ENCODE results near the gene CRYBA1. TPM values are rescaled to one million over a fixed set of nuclear protein-coding genes. Genes with fewer than 3 reads are reported as not detected.
"Not testable (repeated sequence)": the region's sequence is repeated elsewhere in the genome, so short reads cannot be mapped to it uniquely, and the experiment has no call there.

The CRYBA1 gene
- total RNA-seq, 4 donors from 2014 or later, result not detected

DNA sequence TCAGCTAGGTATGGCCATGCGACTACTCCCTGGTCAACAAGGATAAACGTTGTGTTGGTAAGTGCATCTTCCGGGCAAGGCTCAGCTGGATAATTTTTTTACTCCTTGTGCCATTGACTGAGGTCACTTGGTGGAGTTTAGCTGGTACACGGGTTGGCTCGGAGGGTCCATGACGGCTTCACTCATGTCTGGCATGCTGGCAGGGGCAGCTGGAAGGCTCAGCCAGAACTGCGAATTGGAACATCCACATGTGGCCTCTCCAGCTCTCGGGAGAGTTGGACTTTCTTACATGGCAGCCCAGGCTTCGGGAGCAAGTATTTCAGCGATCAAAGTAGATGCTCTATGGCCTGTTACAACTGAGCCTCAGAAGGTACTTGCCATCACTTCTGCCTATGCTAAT, 31.5 kb upstream of the CRYBA1 start:
- no peaks in the 10 kb centered on the region for H3K36me3 ChIP-seq
- no peaks in the 10 kb centered on the region for H3K9me3 ChIP-seq
- intact Hi-C loops (cut with DNase I; ENCODE audit: low total_unique reads), result no loop called here
- no peak for DNase-seq
- no peaks in the 10 kb centered on the region for H3K27me3 ChIP-seq
- TF ChIP-seq, protein P1, sequence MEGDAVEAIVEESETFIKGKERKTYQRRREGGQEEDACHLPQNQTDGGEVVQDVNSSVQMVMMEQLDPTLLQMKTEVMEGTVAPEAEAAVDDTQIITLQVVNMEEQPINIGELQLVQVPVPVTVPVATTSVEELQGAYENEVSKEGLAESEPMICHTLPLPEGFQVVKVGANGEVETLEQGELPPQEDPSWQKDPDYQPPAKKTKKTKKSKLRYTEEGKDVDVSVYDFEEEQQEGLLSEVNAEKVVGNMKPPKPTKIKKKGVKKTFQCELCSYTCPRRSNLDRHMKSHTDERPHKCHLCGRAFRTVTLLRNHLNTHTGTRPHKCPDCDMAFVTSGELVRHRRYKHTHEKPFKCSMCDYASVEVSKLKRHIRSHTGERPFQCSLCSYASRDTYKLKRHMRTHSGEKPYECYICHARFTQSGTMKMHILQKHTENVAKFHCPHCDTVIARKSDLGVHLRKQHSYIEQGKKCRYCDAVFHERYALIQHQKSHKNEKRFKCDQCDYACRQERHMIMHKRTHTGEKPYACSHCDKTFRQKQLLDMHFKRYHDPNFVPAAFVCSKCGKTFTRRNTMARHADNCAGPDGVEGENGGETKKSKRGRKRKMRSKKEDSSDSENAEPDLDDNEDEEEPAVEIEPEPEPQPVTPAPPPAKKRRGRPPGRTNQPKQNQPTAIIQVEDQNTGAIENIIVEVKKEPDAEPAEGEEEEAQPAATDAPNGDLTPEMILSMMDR (IDR thresholded peaks at IDR 0.05), result no peak
- TF ChIP-seq POLR2A (IDR thresholded peaks at IDR 0.05), result no peak
- no peak overlapping the region for H3K4me3 ChIP-seq
- no peak overlapping the region for H3K27ac ChIP-seq
- H3K4me1 ChIP-seq, result no peaks in the 10 kb centered on the region

DNA sequence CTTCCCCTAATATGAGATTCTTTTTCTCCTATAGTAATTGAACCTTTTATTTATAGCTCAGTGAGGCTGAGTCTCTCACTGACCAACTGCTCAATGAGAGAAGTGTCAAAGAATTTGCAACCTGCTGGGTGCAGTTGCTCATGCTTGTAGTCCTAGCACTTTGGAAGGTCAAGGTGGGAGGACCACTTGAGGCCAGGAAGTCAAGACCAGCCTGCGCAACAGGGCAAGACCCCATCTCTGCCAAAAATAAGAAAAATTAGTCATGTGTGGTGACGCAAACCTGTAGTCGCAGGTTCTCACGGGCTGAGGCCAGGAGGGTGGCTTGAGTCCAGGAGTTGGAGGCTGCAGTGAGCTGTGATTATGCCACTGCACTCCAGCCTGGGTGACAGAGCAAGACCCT, 30.9 kb upstream of the CRYBA1 start:
- H3K4me1 ChIP-seq, result no peaks in the 10 kb centered on the region
- no peak overlapping the region for H3K4me3 ChIP-seq
- no peak for DNase-seq
- no peaks in the 10 kb centered on the region for H3K27me3 ChIP-seq
- no peak for TF ChIP-seq POLR2A (IDR thresholded peaks at IDR 0.05)
- TF ChIP-seq, protein P1 (IDR thresholded peaks at IDR 0.05), result no peak
- no peak overlapping the region for H3K27ac ChIP-seq
- intact Hi-C loops (cut with DNase I; ENCODE audit: low total_unique reads), result no loop called here
- no peaks in the 10 kb centered on the region for H3K9me3 ChIP-seq
- H3K36me3 ChIP-seq, result no peaks in the 10 kb centered on the region

DNA sequence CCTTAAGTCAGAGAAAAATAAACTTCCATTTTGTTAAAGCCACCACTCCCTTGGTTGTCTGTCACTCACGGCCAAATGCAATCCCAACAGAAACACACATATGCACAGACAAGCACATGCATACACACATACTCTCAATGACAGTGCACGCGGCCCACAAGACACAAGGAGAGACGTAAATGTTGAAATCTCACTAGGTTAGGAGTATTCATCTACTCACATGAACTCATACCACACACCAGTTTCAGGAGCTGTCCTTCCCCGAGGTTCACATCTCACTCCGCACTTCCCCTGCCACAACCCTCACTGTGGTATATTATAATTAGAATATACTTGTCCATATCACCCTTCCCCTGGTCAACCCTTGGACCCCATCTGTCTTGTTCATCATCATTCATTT, 30.5 kb upstream of the CRYBA1 start:
- Histone ChIP-seq H3K36me3 (no peaks in the 10 kb centered on the region), H3K4me1 (no peaks in the 10 kb centered on the region), H3K9me3 (no peaks in the 10 kb centered on the region), H3K27ac (no peak overlapping the region), H3K27me3 (no peaks in the 10 kb centered on the region), H3K4me3 (no peak overlapping the region)
- intact Hi-C loops (cut with DNase I; ENCODE audit: low total_unique reads), result no loop called here
- no peak for DNase-seq
- TF ChIP-seq, protein P1 (IDR thresholded peaks at IDR 0.05), result no peak
- no peak for TF ChIP-seq POLR2A (IDR thresholded peaks at IDR 0.05)

GRCh38 chr17:29216856-29217255, 29.8 kb upstream of the CRYBA1 start:
- H3K36me3 ChIP-seq, result no peaks in the 10 kb centered on the region
- H3K4me3 ChIP-seq, result no peak overlapping the region
- H3K27ac ChIP-seq, result no peak overlapping the region
- intact Hi-C loops (cut with DNase I; ENCODE audit: low total_unique reads), result no loop called here
- DNase-seq, result no peak
- no peaks in the 10 kb centered on the region for H3K27me3 ChIP-seq
- H3K9me3 ChIP-seq, result no peaks in the 10 kb centered on the region
- TF ChIP-seq POLR2A (IDR thresholded peaks at IDR 0.05), result no peak
- TF ChIP-seq, protein P1 (IDR thresholded peaks at IDR 0.05), result no peak
- H3K4me1 ChIP-seq, result no peaks in the 10 kb centered on the region

DNA sequence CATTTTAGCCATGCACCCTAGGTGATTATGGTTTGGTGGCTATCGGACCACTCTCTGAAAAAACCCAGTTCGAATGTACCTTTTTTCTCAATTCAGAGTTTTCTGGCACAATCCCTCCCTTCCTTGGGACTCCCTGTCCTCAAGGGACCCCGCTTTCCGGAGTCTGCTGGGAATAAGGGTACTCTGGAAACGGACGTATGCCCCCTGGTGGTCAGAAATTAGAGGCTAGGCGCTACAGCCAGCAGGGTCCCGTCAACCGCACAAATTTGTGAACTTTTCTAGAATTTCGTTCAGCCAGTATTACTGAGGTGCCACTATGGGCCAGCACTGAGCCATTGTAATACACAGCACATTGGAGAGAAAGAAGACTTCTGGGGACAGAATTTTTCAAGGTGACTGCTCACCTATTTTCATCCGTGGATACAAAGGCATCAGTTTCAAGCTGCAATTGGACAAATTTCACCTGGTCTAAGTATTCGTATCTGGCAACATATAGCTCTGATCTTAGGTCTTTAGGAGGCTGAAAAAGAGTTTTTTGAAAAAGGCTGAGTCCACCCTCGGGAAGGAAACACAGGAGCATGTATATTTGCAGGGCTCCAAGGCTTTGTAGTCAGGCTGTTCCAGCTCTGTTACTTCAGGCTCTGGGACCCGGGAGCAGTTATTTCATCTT, 27.1 kb upstream of the CRYBA1 start:
- Histone ChIP-seq H3K36me3 (no peaks in the 10 kb centered on the region), H3K9me3 (no peaks in the 10 kb centered on the region), H3K4me1 (no peaks in the 10 kb centered on the region), H3K4me3 (no peak overlapping the region), H3K27me3 (no peaks in the 10 kb centered on the region), H3K27ac (no peak overlapping the region)
- intact Hi-C loops (cut with DNase I; ENCODE audit: low total_unique reads), result no loop called here
- peak; percentile 79 to 81 for DNase-seq
- TF ChIP-seq POLR2A (IDR thresholded peaks at IDR 0.05), result no peak
- TF ChIP-seq, protein P1 (IDR thresholded peaks at IDR 0.05), result peak; percentile 82 to 95 (median 88)

GRCh38 chr17:29221338-29221737, 25.3 kb upstream of the CRYBA1 start:
- intact Hi-C loops (cut with DNase I; ENCODE audit: low total_unique reads); H3K4me3 ChIP-seq; H3K27me3 ChIP-seq; H3K4me1 ChIP-seq; H3K27ac ChIP-seq; H3K9me3 ChIP-seq; H3K36me3 ChIP-seq; DNase-seq: not testable (repeated sequence)
